Hepatocyte (in vitro differentiated cells): ENCODE data around the gene GPR153. TPM values are rescaled to one million over a fixed set of nuclear protein-coding genes. Genes with fewer than 3 reads are reported as not detected.

Experiments
- DNase-seq: peaks from one replicate; pipeline ENCODE4 v3.0.0-alpha.2; 2016; ENCODE audit warnings: low spot score
- H2AFZ ChIP-seq: fragments of 200-600 bp; sonication (generic); 2 replicates; pipeline ENCODE4 v1.6.0; 2016; ENCODE audit warnings: antibody characterized with exemption, mild to moderate bottlenecking
- H3K27ac ChIP-seq: fragments of 200-600 bp; sonication (generic); 2 replicates; pipeline ENCODE4 v1.5.1; 2016; ENCODE audit warnings: mild to moderate bottlenecking
- H3K27me3 ChIP-seq: fragments of 200-600 bp; sonication (generic); 2 replicates; pipeline ENCODE4 v1.6.1; 2016
- H3K36me3 ChIP-seq: fragments of 200-600 bp; sonication (generic); replicated peaks from 2 replicates; pipeline ENCODE4 v1.5.1; 2016; ENCODE audit warnings: low read depth; ENCODE audit not compliant: insufficient read depth
- H3K4me1 ChIP-seq: fragments of 200-600 bp; sonication (generic); 2 replicates; pipeline ENCODE4 v1.5.1; 2016; ENCODE audit warnings: mild to moderate bottlenecking, moderate library complexity; ENCODE audit not compliant: insufficient read depth
- H3K4me2 ChIP-seq: fragments of 200-600 bp; sonication (generic); 2 replicates; pipeline ENCODE4 v1.6.0; 2016
- H3K4me3 ChIP-seq: fragments of 200-600 bp; sonication (generic); 2 replicates; pipeline ENCODE4 v1.5.1; 2016; ENCODE audit warnings: mild to moderate bottlenecking
- H3K79me2 ChIP-seq: fragments of 200-600 bp; sonication (generic); 2 replicates; pipeline ENCODE4 v1.6.0; 2017; ENCODE audit warnings: mild to moderate bottlenecking
- H3K9me2 ChIP-seq: fragments of 200-600 bp; sonication (generic); replicated peaks from 2 replicates; pipeline ENCODE4 v1.6.0; 2017; ENCODE audit warnings: mild to moderate bottlenecking; ENCODE audit not compliant: insufficient read depth
- H3K9me3 ChIP-seq: fragments of 200-600 bp; sonication (generic); 2 replicates; pipeline ENCODE4 v1.5.1; 2016; ENCODE audit warnings: low read depth, mild to moderate bottlenecking
- H4K20me1 ChIP-seq: fragments of 200-600 bp; sonication (generic); 2 replicates; pipeline ENCODE4 v1.6.0; 2016; ENCODE audit warnings: mild to moderate bottlenecking; ENCODE audit not compliant: insufficient read depth, poor library complexity, severe bottlenecking
- CTCF ChIP-seq: fragments of 200-600 bp; sonication (generic); IDR thresholded peaks from 2 replicates; pipeline ENCODE4 v1.5.1; 2016; ENCODE audit warnings: antibody characterized with exemption, mild to moderate bottlenecking; ENCODE audit not compliant: poor library complexity
- EZH2 ChIP-seq: fragments of 200-600 bp; sonication (generic); IDR thresholded peaks from 2 replicates; pipeline ENCODE4 v1.6.1; 2016; ENCODE audit warnings: antibody characterized with exemption, mild to moderate bottlenecking, borderline replicate concordance
- EZH2phosphoT487 ChIP-seq: fragments of 200-600 bp; sonication (generic); IDR thresholded peaks from one replicate; pipeline ENCODE4 v1.6.1; 2018; ENCODE audit warnings: antibody characterized with exemption, mild to moderate bottlenecking, low read depth, moderate library complexity; ENCODE audit not compliant: unreplicated experiment, severe bottlenecking
- WGBS: methylation state at CpG from one replicate; pipeline ENCODE4 v1.1.6; 2016; ENCODE audit warnings: low lambda C conversion rate; ENCODE audit errors: missing lambda C conversion rate; 5-methylcytosine and 5-hydroxymethylcytosine counted together
- polyA plus RNA-seq: library from polyadenylated mRNA; unstranded; fragments of >200 nt; fragmentation: Nextera tagmentation; extraction: Ambion mirVana; gene quantifications from 2 replicates; pipeline ENCODE4 v1.2.1, GENCODE V29; 2016
- total RNA-seq: library from RNA; depleted of rRNA; stranded (reverse); fragments of >200 nt; gene quantifications from 2 replicates; pipeline ENCODE4 v1.2.3, GENCODE V29; 2014

GPR153 gene
- total and polyA plus RNA-seq, 2 experiments from 2014 or later: 9.1 to 13.5 TPM

- no peaks in the 10 kb centered on the region for H3K9me3 ChIP-seq
- 49% methylated on average over 3 of the region's 15 CpGs for WGBS
- peaks cover 7% of the 10 kb centered on the region for H3K4me1 ChIP-seq
- peak overlapping the region; percentile 99 for H3K4me2 ChIP-seq
- peaks cover 6% of the 10 kb centered on the region for H4K20me1 ChIP-seq
- no peak overlapping the region for H3K27ac ChIP-seq
- H2AFZ ChIP-seq: no peak overlapping the region
- TF ChIP-seq EZH2phosphoT487 (no peak), CTCF (no peak), EZH2 (no peak)
- no peaks in the 10 kb centered on the region for H3K27me3 ChIP-seq
- H3K9me2 ChIP-seq: no peaks in the 10 kb centered on the region
- DNase-seq: peak; percentile 34
- H3K36me3 ChIP-seq: no peaks in the 10 kb centered on the region
- H3K4me3 ChIP-seq: no peak overlapping the region
- no peaks in the 10 kb centered on the region for H3K79me2 ChIP-seq
Observed at GRCh38 chr1:6261615-6261995, 707 bp upstream of the GPR153 start.

GRCh38 chr1:6260433-6260934, 414 bp downstream of the GPR153 start:
- Histone ChIP-seq H3K4me3 (peak overlapping the region; percentile 52), H3K27me3 (no peaks in the 10 kb centered on the region), H3K27ac (peak overlapping the region; percentile 51), H3K4me1 (peaks cover 7% of the 10 kb centered on the region), H2AFZ (peak overlapping the region; percentile 78), H3K9me2 (no peaks in the 10 kb centered on the region), H3K9me3 (no peaks in the 10 kb centered on the region), H4K20me1 (peaks cover 6% of the 10 kb centered on the region), H3K36me3 (no peaks in the 10 kb centered on the region), H3K79me2 (no peaks in the 10 kb centered on the region), H3K4me2 (peak overlapping the region; percentile 96)
- TF ChIP-seq CTCF (no peak), EZH2phosphoT487 (no peak), EZH2 (no peak)
- WGBS: 1% methylated on average over 26 of the region's 61 CpGs
- DNase-seq: peak; percentile 61

- H4K20me1 ChIP-seq: peaks cover 6% of the 10 kb centered on the region
- H3K4me3 ChIP-seq: peak overlapping the region; percentile 52
- TF ChIP-seq EZH2 (no peak), EZH2phosphoT487 (no peak), CTCF (no peak)
- 18% methylated on average over 26 of the region's 46 CpGs for WGBS
- H3K79me2 ChIP-seq: no peaks in the 10 kb centered on the region
- H3K4me2 ChIP-seq: peak overlapping the region; percentile 96
- no peaks in the 10 kb centered on the region for H3K36me3 ChIP-seq
- peak; percentile 93 for DNase-seq
- no peaks in the 10 kb centered on the region for H3K27me3 ChIP-seq
- H2AFZ ChIP-seq: peak overlapping the region; percentile 78
- peaks cover 7% of the 10 kb centered on the region for H3K4me1 ChIP-seq
- H3K9me3 ChIP-seq: no peaks in the 10 kb centered on the region
- peak overlapping the region; percentile 51 for H3K27ac ChIP-seq
- no peaks in the 10 kb centered on the region for H3K9me2 ChIP-seq
Observed at GRCh38 chr1:6259491-6260362, 1.2 kb downstream of the GPR153 start.
